Measurements from ENCODE around the gene GLCCI1.
"Not testable (repeated sequence)": the region's sequence is repeated elsewhere in the genome, so short reads cannot be mapped to it uniquely, and the experiment has no call there.

GLCCI1 gene

DNA sequence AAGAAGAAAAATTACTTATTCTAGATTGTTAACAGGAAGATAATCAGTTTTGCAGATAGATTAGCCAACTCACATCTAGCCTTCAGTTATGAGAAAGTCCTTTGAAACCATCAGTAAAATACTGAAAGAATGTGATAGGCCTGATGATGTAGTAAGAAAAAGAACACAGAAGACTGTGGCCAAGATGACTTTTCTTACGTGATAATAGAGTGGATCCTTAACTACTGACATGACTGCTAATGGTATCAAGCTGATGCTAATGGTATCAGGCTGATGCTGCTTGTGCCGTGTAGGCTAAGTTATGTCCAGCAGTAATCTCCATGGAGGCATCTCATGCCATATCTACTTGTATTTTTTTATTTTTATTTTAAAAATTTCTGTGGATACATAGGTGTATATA is 114.2 kb downstream of the GLCCI1 start:
- no peak overlapping the region for H3K4me3 ChIP-seq
- H4K20me1 ChIP-seq = no peaks in the 10 kb centered on the region
- H3K4me1 ChIP-seq = no peaks in the 10 kb centered on the region
- H3K27me3 ChIP-seq = no peaks in the 10 kb centered on the region
- no peak overlapping the region for H3K9ac ChIP-seq
- no peak overlapping the region for H3K27ac ChIP-seq
- no peaks in the 10 kb centered on the region for H3K9me3 ChIP-seq (replicated peaks in 1 of 11)
- no peak overlapping the region for H3K4me2 ChIP-seq
- H3K36me3 ChIP-seq = peaks cover 0 to 43% (median 14%) of the 10 kb centered on the region in 11 experiments; a peak in 12 of 22 replicates
- TF ChIP-seq Cebpa-rat (IDR thresholded peaks at IDR 0.05) = no peak

DNA sequence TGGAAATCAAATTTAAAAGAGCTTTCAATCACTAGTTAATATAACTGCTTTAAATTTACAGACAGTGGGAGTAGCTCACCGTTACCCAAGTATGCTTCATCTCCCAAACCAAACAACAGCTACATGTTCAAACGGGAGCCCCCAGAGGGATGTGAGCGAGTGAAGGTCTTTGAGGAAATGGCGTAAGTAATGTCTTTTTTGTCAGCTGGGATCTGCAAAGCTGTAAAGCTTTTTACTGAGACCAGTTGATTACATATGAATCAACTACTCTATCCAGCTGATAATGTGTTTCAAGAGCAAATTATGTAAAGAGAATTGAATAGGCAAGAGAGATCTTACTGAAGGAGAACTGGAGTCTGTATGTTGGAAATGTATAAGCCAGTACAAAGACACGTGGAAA is 116.2 kb downstream of the GLCCI1 start:
- Histone ChIP-seq H3K27ac (no peak overlapping the region), H3K9me3 (replicated peaks in 1 of 11) (no peaks in the 10 kb centered on the region), H3K27me3 (no peaks in the 10 kb centered on the region), H3K4me3 (no peak overlapping the region), H3K4me1 (no peaks in the 10 kb centered on the region), H3K9ac (no peak overlapping the region), H4K20me1 (no peaks in the 10 kb centered on the region), H3K4me2 (no peak overlapping the region), H3K36me3 (peaks cover 0 to 43% (median 14%) of the 10 kb centered on the region in 11 experiments; a peak in 12 of 22 replicates)
- TF ChIP-seq Cebpa-rat (IDR thresholded peaks at IDR 0.05) = no peak

DNA sequence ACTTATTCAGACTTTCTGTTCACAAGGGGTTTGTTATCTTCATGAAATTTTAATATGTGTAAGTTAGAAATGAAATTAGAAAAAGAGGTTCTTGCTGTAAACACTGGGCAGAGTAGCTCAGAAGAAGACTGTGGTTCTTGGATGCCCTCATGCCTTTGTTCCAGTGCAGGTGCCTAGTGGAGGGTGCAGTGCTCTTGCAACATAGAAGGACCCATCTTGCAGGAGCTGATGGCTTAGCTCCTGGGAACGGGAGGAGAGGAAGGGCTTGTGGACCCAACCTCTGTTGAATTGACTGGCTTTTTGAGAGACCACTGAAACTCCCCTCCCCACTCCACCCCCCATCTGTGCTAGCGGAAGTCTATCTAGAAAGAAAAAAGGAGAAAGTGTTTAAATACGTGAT is 116.8 kb downstream of the GLCCI1 start:
- H3K27ac ChIP-seq = no peak overlapping the region
- H3K4me1 ChIP-seq = no peaks in the 10 kb centered on the region
- no peak overlapping the region for H3K4me3 ChIP-seq
- no peaks in the 10 kb centered on the region for H3K27me3 ChIP-seq
- no peaks in the 10 kb centered on the region for H4K20me1 ChIP-seq
- peaks cover 0 to 43% (median 14%) of the 10 kb centered on the region in 11 experiments; a peak in 12 of 22 replicates for H3K36me3 ChIP-seq
- H3K9ac ChIP-seq = no peak overlapping the region
- H3K4me2 ChIP-seq = no peak overlapping the region
- TF ChIP-seq Cebpa-rat (IDR thresholded peaks at IDR 0.05) = no peak
- no peaks in the 10 kb centered on the region for H3K9me3 ChIP-seq (replicated peaks in 1 of 11)

DNA sequence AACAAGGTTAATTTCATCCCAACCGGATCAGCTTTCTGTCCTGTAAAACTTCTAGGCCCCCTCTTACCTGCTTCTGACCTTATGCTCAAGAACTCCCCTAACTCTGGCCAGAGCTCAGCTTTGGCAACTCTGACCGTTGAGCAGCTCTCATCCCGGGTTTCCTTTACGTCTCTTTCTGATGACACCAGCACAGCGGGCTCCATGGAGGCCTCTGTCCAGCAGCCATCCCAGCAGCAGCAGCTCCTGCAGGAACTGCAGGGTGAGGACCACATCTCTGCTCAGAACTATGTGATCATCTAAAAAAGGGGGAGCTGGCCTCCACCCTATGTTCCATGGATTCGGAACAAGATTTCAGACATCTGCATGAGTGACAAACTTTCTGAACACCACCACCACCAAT is 117.6 kb downstream of the GLCCI1 start:
- H3K9ac ChIP-seq = no peak overlapping the region
- H4K20me1 ChIP-seq = no peaks in the 10 kb centered on the region
- no peak overlapping the region for H3K4me3 ChIP-seq
- TF ChIP-seq Cebpa-rat (IDR thresholded peaks at IDR 0.05) = no peak
- no peaks in the 10 kb centered on the region for H3K4me1 ChIP-seq
- H3K9me3 ChIP-seq (replicated peaks in 1 of 11) = no peaks in the 10 kb centered on the region
- no peak overlapping the region for H3K27ac ChIP-seq
- peaks cover 0 to 38% (median 14%) of the 10 kb centered on the region in 11 experiments; a peak in 12 of 22 replicates for H3K36me3 ChIP-seq
- no peaks in the 10 kb centered on the region for H3K27me3 ChIP-seq
- no peak overlapping the region for H3K4me2 ChIP-seq

DNA sequence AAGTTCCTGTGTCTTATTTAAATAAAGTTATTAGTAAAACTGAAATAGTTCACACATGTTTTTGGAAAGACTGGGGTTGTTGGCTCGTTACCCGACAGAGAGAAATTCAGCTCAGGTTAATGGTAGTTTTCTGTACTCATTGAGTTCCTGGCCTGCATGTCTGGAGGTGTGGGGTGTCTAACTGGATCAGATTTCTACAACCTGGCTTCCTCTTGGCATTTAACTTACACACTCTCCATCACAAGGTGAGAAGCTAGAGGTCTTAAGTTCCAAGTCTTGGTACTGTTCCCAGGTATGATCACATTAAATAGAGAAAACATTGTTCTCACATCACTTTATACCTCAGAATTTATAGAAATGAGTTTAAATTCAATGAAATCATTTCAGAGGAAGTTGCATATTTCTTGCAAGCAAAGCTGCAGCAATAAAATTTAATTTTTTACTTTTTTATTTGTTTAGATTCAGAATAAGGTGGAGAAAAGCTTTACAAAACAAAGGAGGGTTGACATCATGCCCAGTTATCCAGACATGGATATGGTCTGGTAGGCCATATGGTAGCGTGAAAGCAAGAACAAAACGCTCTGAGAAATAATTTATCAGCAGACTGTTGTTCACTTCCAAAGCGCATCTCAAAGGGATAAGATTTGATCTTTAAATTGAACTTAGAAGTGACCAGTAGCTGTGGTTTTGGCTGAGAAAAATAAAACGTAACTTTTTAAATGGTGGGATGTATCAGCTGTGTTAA is 120.6 kb downstream of the GLCCI1 start:
- Histone ChIP-seq H3K9ac (no peak overlapping the region), H3K4me1 (no peaks in the 10 kb centered on the region), H3K9me3 (replicated peaks in 1 of 11) (no peaks in the 10 kb centered on the region), H3K27me3 (no peaks in the 10 kb centered on the region), H4K20me1 (no peaks in the 10 kb centered on the region), H3K4me3 (no peak overlapping the region), H3K36me3 (peaks cover 0 to 36% (median 12%) of the 10 kb centered on the region in 11 experiments; a peak in 12 of 22 replicates), H3K27ac (no peak overlapping the region), H3K4me2 (no peak overlapping the region)
- TF ChIP-seq Cebpa-rat (IDR thresholded peaks at IDR 0.05) = no peak

DNA sequence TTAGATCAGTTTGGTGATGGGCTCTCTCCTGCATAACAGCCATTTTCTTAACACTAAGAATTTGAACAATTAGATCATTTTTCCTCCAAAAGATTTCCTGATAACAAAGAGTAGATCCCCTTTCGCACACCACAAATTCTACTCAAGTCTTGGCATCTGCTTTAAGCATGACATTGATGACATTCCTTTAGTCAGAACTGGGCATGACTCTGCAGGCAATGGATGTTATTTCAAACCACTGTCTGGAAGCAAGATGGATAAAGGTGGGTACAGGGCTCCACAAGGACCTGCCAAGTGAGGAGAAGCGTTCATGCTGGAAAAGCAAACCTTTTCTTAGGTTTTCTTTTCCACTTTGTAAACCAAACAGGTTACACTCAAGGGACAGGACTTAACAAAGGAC is 123.5 kb downstream of the GLCCI1 start:
- Histone ChIP-seq H3K4me2 (no peak overlapping the region), H3K27me3 (no peaks in the 10 kb centered on the region), H3K4me1 (no peaks in the 10 kb centered on the region), H4K20me1 (no peaks in the 10 kb centered on the region), H3K9ac (no peak overlapping the region), H3K9me3 (replicated peaks in 1 of 11) (peaks cover 0 to 16% (median 5%) of the 10 kb centered on the region in 11 experiments; a peak in 6 of 22 replicates), H3K4me3 (no peak overlapping the region), H3K36me3 (peaks cover 0 to 9% (median 0%) of the 10 kb centered on the region in 11 experiments; a peak in 5 of 22 replicates), H3K27ac (no peak overlapping the region)
- no peak for TF ChIP-seq Cebpa-rat (IDR thresholded peaks at IDR 0.05)

DNA sequence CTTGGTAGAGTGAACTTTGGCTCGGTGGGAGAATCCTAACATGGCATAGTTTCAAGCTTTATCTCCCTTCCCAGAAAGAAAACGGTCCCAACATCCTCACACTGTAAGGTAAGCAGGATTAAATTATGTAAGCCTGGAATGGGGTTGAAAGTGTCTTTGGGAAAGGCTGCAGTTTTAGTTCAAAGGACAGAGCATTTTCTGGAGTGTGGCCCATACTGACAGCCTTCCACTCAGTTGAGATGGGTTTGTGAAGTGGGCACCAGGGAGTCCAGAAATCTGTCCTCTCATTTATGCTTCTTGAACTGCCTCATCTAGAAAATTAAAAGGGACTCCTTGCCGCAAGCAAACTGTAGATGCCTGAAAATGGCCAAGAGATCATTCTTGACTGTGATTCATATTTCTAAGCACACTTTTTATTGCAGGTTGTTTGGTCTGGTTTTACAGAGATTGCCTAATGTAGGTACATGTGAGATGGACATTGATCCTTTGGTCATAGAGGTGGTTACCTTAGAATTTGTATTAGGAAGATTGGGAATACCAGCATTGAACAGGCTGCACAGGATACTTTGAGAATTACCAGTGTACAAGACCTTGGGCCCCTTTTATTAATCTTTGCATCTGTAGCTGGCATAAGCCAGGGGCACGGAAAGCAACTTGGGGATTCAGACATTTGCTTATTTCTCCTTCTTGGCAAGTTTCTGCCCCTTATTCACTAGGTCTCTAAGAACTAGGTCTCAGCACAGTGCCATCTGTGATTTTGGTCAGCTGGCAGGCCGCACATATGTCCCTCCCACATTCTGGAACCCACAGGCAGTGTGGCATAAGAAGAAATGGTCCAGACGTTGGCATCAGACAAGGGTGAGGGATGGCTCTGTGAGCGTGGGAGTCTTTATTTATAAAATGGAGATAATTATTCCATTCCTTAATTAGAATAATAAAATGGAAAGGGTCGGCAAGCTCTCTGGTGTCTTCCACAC is 125.9 kb downstream of the GLCCI1 start:
- no peak overlapping the region for H3K4me3 ChIP-seq

DNA sequence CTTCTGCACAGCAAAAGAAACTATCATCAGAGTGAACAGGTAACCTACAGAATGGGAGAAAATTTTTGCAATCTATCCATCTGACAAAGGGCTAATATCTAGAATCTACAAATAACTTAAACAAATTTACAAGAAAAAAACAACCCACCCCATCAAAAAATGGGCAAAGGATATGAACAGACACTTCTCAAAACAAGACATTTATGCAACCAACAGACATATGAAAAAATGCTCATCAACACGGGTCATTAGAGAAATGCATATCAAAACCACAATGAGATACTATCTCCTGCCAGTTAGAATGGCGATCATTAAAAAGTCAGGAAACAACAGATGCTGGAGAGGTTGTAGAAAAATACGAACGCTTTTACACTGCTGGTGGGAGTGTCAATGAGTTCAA is 132.7 kb downstream of the GLCCI1 start:
- H3K4me1 ChIP-seq, H3K27ac ChIP-seq, H3K4me3 ChIP-seq, H3K9ac ChIP-seq, H4K20me1 ChIP-seq, H3K36me3 ChIP-seq, H3K4me2 ChIP-seq, H3K27me3 ChIP-seq: not testable (repeated sequence)
- peaks cover 0 to 12% (median 0%) of the 10 kb centered on the region in 11 experiments; a peak in 3 of 22 replicates for H3K9me3 ChIP-seq (replicated peaks in 1 of 11)

More for the DNA sequence above, 125.9 kb downstream of the GLCCI1 start:
- Histone ChIP-seq H4K20me1 (no peaks in the 10 kb centered on the region), H3K27me3 (no peaks in the 10 kb centered on the region), H3K27ac (no peak overlapping the region), H3K4me1 (no peaks in the 10 kb centered on the region), H3K36me3 (peaks cover 0 to 8% (median 0%) of the 10 kb centered on the region in 11 experiments; a peak in 1 of 22 replicates), H3K4me2 (no peak overlapping the region), H3K9ac (no peak overlapping the region), H3K9me3 (replicated peaks in 1 of 11) (peaks cover 0 to 16% (median 5%) of the 10 kb centered on the region in 11 experiments; a peak in 6 of 22 replicates)
- no peak for TF ChIP-seq Cebpa-rat (IDR thresholded peaks at IDR 0.05)

DNA sequence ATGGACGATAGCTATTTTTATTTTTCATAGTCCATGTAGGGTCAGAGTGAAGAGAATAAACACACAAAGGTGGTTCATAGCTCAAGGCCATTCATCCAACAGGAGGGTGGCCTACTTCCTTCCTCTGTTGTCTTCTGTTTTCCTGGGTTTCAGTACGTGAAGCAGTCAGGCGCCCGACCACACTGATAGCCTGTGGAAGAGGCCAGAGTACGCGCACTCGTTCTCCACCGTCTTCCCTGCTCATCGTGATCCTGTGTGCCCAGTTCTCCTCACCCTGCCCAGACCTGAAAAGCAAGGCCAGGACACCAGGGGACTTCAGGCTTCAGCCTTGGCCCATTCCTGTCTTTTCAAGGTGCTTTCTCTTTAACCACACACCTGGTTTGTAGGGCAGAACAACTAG is 134.7 kb downstream of the GLCCI1 start:
- no peak overlapping the region for H3K4me2 ChIP-seq
- no peaks in the 10 kb centered on the region for H3K27me3 ChIP-seq
- H3K4me3 ChIP-seq = no peak overlapping the region

More for the DNA sequence above, 134.7 kb downstream of the GLCCI1 start:
- TF ChIP-seq Cebpa-rat (IDR thresholded peaks at IDR 0.05) = no peak
- Histone ChIP-seq H3K27ac (no peak overlapping the region), H3K9ac (no peak overlapping the region), H3K36me3 (no peaks in the 10 kb centered on the region), H4K20me1 (no peaks in the 10 kb centered on the region), H3K9me3 (replicated peaks in 1 of 11) (peaks cover 0 to 7% (median 0%) of the 10 kb centered on the region in 11 experiments; a peak in 3 of 22 replicates), H3K4me1 (no peaks in the 10 kb centered on the region)

Measured in BLaER1 treated with 17β-estradiol and CSF1 and Interleukin-3, amounts not matched to agents 10 nM and 100 nM (cell line).